NCI-H82 treated with DMSO at 0.1 percent for 48 hours (cell line): ENCODE measurements around the gene INPP5B.
"Not testable (repeated sequence)": the region's sequence is repeated elsewhere in the genome, so short reads cannot be mapped to it uniquely, and the experiment has no call there.

Source experiments
- DNase-seq: peaks from one replicate; lab custom pipeline; 2025; ENCODE audit not compliant: unreplicated experiment; lab: John Stamatoyannopoulos, UW

INPP5B gene

GRCh38 chr1:37946703-37947360 lies at the start of gene INPP5B:
Gene INPP5B, minus strand, starts transcription at chr1:37947053. Its CDS starts 745 bp downstream, at chr1:37946308.
- DNase-seq = peak; percentile 32

GRCh38 chr1:37995751-37996345 lies 49.0 kb upstream of the INPP5B start:
- no peak for DNase-seq

- no peak for DNase-seq
Measured at GRCh38 chr1:37994886-37995566, 48.2 kb upstream of the INPP5B start.

GRCh38 chr1:37989361-37989930 lies 42.6 kb upstream of the INPP5B start:
- no peak for DNase-seq

GRCh38 chr1:37987679-37988078 lies 40.8 kb upstream of the INPP5B start:
- DNase-seq = no peak

- DNase-seq = no peak
Measured at GRCh38 chr1:37983546-37983945, 36.7 kb upstream of the INPP5B start.

- DNase-seq = no peak
Measured at GRCh38 chr1:37978541-37978940, 31.7 kb upstream of the INPP5B start.

- not testable (repeated sequence) for DNase-seq
Measured at GRCh38 chr1:37975083-37975482, 28.2 kb upstream of the INPP5B start.

- no peak for DNase-seq
Measured at GRCh38 chr1:37974567-37974966, 27.7 kb upstream of the INPP5B start.

DNA sequence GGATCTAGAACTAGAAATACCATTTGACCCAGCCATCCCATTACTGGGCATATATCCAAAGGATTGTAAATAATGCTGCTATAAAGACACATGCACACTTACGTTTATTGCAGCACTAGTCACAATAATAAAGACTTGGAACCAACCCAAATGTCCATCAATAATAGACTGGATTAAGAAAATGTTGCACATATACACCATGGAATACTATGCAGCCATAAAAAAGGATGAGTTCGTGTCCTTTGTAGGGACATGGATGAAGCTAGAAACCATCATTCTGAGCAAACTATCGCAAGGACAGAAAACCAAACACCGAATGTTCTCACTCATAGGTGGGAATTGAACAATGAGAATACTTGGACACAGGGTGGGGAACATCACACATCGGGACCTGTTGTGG lies 26.8 kb upstream of the INPP5B start:
- not testable (repeated sequence) for DNase-seq

DNA sequence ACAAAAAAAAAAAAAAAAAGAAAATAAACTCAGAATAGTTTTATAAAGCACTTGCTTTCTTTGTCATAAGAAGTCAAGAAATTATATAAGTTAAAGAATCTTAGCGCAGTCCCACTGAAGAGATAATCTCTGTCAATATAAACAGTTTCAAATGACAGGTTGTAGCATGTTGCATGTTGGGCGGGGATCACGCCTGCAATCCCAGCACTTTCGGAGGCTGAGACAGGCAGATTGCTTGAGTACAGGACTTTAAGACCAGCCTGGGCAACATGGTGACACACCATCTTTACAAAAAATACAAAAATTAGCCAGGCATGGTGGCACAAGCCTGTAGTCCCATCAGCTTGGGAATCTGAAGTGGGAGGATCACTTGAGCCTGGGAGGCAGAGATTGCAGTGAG lies 18.4 kb upstream of the INPP5B start:
- DNase-seq = no peak

- not testable (repeated sequence) for DNase-seq
Measured at GRCh38 chr1:37964106-37964505, 17.3 kb upstream of the INPP5B start.

GRCh38 chr1:37958690-37959089 lies 11.8 kb upstream of the INPP5B start:
- DNase-seq = no peak

DNA sequence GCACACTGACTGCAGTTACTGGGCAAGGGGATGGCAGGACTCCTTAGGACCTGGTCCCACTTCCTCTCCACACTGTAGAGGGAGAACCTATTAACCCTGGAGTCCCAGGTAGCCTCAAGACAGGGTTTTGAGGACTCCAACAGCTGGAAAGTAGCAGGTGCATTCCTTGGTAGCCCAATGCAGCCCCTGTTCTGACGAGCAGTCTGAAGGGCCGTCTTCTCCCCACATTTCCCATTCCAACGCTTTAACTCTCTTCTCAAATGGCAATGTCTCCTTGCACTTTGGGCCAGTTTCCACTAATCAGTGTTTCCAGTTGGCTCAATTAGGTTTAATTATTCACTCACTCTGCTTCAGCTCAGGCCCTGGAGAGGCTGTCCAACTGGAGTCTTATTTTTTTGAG lies 8.8 kb upstream of the INPP5B start:
- DNase-seq = no peak

DNA sequence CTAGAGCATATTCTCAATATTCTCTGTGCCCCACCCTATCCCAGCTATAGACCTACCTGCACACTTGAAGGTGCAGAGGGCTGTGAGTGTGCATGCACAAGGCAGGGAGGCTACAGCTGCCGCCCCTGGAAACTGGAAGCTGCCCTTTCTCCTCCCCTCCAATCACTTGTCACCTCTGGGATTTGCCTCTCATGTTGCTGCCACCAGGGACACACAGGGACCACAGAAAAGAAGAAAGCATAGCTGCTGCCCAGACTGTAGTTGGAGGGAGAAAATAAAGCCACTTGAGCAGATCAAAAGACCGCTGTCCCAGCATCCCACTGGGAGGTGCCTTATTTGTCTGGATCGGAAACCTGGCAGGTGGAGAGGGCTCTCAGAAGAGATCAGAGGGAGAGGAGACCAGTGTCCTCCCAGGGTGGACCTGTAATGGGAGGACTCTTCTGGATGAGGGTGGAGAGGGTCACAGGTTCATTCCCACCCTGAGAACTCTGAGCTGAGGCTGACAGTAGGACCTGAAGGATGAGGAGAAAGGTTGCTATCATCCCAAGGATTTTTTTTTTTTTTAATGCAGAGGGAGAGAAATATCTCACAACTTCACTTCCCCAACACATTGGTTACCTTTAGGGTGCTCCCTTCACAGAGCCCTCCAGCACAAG lies 7.6 kb upstream of the INPP5B start:
- DNase-seq = no peak

DNA sequence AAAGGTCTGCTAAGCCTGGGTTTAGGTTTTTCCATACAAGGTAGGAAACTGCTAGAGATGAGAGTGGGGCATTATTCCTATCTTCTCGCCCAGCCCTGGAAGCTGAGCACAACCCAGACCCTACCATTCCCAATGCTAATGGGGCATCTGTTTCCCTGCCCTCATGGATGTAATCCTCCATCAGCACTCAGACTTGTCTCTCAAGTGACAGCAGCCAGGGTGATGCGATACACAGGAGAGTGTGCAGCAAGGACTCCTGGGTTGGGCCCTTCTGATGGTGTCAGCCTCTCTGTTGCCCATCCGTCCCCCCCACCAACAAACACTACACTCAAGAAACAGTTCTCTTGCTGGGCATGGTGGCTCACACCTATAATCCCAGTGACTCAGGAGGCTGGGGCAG lies 5.9 kb upstream of the INPP5B start:
- DNase-seq = no peak

- DNase-seq = no peak
Measured at GRCh38 chr1:37951783-37952624, 5.2 kb upstream of the INPP5B start.

GRCh38 chr1:37951041-37951782 lies 4.4 kb upstream of the INPP5B start:
- no peak for DNase-seq

- DNase-seq = no peak
Measured at GRCh38 chr1:37949524-37950152, 2.8 kb upstream of the INPP5B start.
